Measurements from ENCODE around the gene EFCAB12.

The EFCAB12 gene

DNA sequence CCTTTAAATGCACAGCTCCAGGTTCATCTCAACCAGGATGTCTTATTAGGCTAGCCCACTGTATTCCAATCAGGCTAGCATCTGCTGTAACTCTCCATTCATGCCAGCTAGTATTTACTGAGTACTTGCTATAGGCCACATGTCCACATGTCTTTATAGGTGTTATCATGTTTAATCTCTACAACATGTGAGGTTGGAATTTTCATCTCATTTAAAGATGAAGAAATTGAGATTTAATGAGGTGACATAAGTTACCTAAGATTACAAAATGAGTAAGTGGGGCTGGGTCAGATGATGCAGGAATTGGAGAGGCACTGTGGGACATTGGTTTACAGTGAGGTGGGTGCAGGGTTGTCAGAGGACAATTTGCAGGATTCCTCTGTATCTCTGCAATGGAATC lies 14.5 kb upstream of the EFCAB12 start:
- no peak for DNase-seq

DNA sequence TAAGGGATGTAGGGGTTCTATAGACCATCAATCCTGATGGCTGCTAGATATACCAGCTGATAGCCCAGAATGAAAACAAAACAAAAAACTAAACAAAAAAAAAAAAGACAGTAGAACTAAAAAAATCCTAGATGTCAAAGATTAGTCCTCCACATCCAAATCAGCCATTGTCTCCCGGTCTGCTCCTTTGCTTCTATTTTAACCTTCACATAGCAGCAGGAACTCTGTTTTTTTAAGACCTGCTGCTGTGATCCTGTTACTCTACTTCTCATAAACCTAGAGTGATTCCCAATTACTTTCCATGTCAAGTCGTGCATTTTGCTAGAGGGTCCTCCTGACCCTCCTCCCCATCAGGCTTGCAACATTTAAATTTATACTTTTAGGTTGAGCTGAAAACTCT lies 14.1 kb upstream of the EFCAB12 start:
- DNase-seq = no peak

DNA sequence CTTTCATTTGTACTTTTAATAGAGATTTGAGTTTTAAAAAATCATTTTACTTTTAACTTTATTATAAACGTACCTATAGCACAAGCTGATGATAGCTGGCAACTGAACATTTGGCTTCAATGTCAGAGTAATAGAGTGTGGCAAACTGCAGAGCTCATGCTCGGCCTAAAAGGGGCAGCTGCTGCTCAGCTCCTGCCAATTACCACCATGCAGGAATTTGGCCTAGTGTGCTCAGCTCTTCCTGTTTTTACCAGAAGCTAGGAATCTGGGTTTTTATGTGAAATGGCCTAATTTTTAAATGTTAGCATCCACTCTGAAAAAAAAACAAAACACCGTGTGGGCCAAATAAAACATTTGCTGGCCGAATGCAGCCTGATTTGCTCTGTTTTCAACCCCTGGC lies 13.3 kb upstream of the EFCAB12 start:
- DNase-seq = peak; percentile 58

DNA sequence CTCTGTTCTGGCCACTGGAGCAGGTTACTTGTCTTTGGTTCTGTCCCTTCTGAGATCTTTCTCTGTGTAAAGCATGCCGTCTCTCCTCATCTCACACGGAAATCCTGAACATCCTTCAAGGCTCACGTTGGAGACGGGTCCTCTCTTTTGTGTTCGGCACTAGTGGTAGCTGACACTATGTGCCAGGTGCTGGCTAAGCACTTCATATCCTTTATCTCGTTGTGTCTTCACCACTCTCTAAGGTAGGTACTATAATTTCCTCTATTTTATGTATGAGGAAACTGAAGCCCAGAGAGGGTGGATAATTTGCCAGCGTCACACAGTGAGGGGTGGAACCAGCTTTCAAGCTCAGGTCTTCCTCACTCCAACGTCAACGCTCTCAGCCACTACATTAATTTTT lies 12.8 kb upstream of the EFCAB12 start:
- DNase-seq = no peak

DNA sequence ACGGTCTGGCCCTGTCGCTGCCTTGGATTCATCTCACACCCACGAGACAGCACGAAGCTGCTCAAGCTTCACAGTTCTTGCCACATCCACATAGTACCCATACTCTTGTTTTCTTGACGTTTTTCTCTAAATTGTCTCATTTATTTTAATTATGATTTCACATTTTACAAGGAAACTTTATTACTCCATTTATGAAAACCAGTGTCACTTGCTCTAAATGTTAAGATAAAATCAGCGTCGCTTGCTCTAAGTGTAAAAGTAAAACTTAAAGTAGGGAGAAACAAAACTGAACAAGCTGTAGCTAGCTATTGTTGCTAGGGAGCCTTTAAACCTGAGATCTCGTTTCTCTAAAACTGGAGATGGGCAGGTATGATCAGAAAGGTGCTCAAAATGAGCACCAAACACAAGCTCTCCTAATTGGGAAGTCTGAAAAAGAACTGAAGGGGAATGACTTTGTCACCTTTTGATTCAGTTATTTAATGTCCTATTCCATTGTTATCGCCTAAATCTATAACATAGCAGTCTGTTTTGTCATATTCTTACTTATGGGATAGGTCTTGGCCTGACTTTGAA lies 12.3 kb upstream of the EFCAB12 start:
- no peak for DNase-seq

DNA sequence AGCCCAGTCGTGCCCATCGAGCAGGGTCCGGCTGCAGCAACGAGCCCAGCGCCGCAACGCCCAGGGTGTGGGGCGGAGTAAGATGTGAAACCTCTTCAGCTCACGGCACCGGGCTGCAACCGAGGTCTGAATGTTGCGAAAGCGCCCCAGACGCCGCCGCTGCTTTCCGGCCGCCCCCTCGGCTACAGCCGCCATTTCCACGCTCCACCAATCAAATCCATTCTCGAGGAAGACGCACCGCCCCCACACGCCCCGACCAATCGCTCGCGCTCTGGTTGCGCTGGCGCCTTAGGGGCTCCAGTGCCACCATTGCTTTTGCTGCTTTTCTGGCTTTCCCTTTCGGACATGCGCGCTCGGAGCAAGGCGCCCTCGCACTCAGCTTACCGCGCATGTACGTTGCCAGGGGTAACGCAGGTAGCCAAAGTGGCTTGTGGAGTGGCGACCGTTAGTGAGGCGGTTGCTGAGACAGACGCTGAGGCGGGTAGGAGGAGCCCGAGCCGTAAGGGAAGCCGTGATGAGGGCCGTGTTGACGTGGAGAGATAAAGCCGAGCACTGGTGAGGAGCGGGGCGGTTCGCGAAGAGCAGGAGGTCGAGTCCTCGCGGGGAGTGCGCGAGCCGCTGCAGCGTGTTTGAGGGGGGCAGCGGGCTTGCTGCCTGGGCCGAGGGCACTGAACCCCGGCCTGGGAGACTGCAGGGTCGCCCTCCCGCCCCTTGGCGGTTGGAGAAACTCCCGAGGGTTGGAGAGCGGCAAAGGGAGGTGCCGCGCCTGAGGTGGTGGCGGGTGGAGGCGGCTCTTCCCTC lies 11.6 kb upstream of the EFCAB12 start, which contains the start of the genes IFT122 and MBD4:
TSS of gene IFT122 (plus strand) at position 408 of the 801 bp plus-strand sequence. CDS start at position 515, 107 bp downstream.
TSS of gene MBD4 (minus strand) at position 132 of the 801 bp plus-strand sequence. CDS start at position 17, 115 bp downstream.
- peak; percentile 99 for DNase-seq

DNA sequence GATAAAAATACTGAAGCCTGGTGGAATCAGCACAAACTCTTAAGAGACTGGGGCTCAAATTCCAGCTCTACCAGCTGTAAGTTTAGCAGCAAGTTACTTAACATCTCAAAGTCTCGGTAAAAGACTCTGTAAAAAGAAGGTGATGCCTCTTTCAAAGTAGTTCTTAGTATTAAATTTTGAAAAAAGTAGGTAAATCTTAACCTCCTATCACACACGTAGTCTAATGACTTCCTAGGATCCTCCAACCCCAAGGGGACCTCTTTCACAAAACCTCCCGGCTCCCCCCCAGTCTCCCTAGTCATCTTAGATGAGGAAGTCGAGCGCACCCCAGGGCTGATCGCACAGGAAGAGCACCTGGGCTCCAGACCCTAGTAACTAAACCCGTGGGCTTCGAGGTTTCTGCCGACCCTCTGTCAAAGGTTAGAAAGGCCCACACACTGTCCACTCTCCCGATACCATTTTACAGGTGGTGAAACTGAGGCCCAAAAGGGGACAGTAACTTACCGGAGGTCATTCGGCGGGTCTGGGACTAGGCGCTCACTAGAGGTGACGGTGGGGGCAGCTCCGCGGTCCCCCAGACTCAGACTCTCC lies 10.9 kb upstream of the EFCAB12 start:
- no peak for DNase-seq

DNA sequence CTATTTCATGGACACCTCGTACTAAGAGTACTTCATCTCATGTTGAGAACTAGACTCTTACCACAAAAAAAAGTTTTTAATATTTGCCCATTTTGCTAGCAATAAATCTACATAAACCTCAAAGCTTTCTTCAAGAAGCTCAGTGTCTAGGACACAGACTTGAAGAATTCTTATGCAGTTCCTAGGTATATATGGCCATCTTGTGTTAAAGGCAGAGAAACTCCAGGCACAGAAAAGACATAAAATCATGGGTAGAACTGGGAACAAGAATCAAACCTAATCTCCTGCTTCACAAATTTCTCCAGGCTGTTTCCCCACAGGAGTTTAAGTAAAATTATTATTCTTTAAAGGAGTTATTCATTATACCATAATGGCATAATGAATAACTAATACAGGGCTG lies 6.9 kb upstream of the EFCAB12 start:
- no peak for DNase-seq

DNA sequence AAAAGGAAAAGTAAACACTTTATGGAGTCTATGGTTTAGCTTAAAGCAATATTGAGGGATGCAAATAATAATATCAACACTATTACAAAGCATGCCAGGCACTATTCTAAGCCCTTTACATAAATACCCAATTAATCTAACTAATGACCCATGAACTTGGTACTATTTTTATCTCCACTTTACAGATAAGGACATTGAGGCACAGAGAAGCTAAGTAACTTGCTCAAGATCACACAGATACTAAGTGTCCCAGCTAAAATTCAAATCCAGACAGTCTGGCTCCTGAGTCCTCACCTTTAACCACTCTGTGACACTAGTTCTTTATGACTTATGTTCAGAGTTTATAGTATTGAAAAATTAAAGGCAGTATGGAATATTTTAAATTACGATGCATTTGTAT lies 5.7 kb upstream of the EFCAB12 start:
- DNase-seq = no peak

DNA sequence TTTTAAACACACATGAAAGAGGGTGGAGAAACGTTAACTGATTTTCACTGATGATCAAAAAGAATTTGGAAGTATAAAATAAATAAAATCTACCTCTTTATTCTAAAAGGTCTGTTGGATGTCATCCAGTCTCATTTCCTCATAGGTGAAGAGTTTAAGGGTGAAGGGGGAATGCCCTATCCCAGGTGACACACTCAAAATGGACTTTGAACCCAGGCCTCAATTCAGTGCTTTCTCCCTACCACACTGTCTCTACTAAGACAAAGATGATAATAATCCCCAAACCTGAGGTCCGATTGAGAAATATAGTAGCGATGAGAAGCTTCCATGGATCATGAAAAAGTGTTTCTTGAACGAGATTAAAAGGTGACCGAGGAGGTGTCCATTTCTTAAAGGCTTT lies 5.1 kb upstream of the EFCAB12 start:
- DNase-seq = no peak

DNA sequence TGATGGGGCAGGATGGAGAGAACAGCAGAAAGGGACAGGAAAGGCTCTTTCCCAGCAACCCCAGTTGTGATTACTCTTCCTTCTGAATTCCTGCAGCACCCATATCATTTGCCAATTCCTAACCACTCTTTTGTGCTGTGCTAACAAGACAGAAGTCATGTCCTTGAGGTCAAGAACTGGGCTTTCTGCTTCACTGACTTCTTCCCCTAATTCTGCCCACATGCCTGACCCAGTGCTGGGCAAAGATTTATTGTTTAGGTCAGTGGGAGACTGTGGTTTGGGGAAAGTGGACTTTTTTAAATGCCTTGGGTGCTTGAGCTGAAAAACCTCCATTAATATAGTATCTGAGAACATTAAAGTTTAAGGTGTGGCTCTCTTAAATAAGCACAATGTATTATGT lies 4.2 kb upstream of the EFCAB12 start:
- no peak for DNase-seq

DNA sequence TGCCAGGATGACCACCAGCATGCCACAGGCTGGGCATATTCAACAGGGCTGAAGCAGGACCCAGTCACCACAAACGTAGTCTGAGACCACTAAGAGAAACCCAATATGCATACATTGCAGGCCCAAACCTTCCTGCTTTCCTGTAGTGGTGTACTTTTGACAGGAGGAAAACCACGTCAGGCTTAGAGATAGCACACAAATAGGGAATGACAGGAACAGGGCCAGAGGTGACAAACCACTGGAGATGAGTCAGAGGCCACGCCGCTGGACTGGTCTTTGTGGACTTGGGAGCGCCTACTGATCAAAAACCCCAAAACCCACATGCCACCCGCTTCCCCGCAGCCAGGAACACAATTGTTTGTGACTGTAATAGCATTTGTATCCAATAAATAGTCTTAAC lies 3.6 kb upstream of the EFCAB12 start:
- DNase-seq = no peak

DNA sequence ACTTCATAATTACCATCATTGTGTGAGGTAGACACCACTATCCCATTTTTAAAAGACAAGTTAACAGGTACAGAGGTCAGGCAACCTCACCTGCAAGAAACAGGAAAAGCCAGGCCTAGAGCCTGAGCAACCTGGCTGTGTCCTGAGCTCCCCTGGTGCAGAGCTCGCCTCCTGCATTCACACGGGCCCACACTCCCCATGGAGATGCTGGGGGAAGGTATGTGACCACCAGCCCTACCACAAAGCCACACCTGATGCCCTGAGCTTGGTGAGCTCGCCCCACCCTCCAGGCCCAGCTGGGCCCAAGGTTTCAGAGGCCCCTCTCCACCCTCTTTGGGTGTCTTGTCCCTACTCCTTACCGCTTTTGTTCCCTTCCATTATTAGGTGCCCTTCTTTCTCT lies 1.2 kb upstream of the EFCAB12 start:
- DNase-seq = no peak

DNA sequence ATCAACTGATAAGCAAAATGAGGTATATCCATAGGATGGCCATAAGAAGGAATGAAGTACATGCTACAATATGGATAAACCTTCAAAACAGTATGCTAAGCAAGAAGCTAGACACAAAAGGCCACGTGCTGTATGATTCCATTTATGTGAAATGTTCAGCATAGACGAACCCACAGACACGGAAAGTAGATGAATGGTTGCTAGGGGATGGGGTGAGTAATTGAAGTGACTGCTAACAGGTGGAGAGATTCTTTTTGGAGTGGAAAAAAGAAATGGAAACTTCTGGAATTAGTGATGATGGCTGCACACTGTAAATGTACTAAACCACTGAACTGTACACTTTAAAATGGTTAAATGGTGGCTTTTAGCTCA lies 630 bp upstream of the EFCAB12 start:
- DNase-seq = no peak

DNA sequence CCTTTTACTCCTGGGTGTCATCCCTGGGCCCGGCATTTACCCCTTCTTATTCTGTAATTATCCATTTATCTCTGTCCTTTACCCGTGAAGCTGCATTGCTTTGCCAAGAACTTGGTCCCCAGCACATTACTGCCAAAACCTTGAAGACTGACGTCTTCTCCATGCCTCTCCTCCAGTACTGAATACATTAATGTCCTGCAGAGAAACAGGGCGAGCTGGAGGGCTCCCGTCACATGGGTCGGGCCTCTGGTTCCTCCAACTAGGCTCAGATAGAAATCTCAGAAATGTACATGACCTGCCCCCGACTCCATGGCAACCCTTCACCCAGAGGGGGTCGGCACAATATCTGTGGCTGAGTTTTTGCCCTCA lies 445 bp downstream of the EFCAB12 start:
- no peak for DNase-seq

DNA sequence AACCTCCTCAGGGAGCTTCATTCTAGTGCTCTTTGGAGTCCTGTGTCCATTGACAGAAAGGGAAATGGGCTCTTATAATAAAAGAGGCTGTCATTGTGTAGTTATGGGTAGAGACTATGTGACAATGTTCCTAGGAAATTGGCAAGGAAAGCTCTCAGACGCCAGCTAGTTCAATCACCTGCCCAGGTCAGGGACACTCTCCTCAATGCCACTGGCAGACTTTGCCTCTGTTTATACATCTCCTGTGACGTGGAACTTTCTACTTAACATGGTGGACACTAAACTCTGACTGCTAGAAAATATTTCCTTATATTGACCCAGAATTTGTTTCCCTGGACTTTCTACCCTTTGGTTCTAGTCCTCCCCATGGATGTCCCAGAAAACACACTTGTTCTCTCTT lies 2.8 kb downstream of the EFCAB12 start:
- DNase-seq = no peak

DNA sequence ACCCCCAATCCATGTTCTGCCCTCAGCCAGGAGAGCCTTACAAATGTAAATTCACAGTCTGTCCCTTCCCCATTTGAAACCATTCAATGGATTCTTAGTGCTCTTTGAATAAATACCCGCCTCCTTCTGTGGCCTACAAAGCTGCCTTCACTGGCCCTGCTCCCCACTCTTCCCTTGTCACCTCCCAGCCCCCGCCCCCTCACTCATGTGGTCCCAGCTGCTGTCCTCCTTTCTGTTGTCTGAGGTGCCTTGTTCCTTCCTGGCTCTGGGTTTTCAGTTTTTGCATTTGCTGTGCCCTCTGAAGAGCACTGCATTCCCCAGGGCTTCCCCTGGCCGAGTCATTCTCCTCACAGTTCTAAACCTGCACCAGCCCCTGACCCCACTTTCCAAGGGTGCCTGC lies 3.2 kb downstream of the EFCAB12 start:
- no peak for DNase-seq

DNA sequence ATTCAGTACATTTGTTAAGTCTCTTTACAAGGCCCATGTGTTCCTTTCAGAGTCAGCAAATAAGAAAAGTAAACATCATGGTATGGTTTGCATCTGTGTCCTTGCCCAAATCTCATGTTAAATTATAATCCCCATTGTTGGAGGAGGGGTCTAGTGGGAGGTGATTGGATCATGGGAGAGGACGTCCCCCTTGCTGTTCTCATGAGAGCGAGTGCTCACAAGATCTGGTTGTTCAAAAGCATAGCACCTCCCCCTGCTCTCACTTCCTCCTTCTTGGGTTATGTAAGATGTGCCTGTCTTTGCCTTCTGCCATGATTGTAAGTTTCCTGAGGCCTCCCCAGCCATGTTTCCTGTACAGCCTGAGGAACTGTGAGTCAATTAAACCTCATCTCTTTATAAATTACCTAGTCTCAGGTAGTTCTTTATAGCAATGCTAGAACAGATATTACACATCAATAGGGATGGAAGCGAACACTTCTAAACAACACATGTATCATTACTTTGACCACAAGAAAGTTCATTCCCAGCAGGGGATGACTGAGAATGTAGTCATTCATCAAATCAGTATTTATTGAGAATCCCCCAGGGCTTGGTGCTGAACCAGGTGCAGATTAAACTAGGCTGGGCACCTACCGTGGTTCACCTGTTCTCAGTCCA lies 4.1 kb downstream of the EFCAB12 start:
- DNase-seq = no peak

DNA sequence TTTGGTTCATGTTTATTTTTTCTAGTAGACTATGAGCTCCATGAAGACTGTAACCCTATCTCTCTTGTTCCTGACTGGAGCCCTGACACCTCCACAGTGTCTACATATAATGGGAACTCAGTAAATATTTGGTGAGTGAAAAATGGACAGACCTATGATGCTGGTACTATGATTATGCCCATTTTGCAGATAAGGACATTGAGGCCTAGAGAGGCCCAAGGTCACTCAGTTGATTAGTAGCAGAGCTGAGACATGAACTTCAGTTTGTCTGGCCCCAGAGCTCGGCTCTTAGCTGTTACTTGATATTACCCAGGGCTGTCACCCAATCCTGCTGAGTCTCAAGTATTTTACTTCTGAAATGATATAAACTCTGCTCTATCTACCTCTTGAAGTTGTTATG lies 5.5 kb downstream of the EFCAB12 start:
- DNase-seq = no peak

DNA sequence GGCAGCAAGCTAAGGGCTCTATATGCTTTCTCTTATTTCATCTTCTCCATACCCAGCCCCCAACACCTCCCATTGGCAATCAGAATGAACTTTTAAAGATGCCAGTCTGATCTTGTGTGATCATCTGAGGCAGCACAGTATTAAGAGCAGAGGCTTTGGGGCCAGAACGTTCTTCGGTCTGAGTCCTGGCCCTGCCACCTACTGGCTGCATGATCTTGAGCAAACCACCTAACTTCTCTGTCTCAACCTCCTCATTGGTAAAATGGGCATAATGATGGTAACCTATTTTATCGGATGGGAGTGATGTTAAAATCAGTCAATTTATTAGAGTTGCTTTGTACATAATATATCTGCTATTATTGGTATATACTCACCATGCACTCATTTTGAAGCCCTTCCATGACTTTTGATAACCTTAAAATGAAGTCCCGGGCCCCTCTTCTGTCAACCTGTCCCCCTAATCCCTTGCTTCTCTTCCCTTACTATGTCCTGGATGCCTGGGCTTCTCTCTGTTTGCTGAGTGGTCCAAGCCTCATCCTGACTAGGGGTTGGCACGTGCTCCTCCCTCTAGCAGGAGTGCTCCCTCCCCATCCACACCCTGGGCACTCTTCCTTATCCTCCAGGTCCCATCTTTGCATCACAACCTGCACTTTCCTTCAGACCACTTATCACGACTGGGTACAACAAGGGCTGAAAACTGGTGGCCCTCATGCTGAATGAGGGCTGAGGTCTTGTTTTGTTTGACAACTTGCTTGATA lies 6.3 kb downstream of the EFCAB12 start:
- no peak for DNase-seq

DNA sequence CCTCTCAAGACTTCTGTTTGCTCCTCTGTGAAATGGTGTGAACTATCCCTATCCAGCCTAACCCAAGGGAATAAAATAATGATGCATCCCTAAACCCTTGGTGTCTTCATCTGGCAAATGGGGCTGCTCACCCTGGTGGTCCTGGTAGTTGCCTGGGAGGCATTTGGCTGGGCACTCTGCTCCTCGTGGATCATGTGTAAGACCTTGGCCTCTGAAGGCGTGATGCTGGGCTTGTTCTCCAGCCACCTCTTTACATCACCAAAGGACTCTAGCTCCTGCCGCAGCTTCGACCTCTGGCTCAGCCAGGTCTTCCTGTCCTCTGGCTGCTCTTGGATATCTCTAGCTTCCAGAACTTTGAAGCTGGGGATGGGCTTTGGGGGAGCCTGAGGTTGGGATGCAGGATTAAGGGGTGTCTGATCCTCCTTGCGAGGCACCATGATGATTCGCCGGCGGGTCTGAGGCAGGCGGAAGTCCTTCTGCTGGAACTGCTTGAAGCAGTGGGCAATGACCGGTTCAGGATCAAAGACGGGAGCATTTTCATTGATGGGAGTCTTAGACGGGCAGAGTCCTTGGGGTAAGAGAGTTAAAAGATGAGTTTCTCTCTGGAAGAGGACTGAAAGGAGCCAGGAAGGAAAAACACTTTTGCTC lies 7.1 kb downstream of the EFCAB12 start:
- DNase-seq = no peak

DNA sequence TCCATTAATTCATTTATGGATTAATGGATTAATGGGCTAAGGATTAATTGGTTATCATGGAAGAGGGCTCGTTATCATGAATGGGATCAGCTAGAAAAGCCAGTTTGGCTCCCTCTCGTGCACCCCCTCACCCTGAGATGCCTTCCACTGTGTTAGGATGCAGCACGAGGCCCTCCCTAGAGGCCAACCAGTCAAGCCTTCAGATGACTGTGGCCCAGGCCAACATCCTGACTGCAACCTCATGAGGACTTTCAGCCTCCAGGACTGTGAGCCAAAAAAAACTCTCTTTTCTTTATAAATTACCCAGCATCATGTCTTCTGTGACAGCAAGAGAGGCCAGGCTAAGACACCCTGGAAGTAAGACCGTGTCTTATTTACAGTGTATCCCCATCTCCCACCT lies 9.0 kb downstream of the EFCAB12 start:
- DNase-seq = no peak
